DND-41 (cell line): ENCODE results near the gene ZBTB8OS.

Source experiments
- CTCF ChIP-seq: IDR thresholded peaks from 2 replicates; pipeline ENCODE4 v1.5.1; 2012; ENCODE audit warnings: borderline replicate concordance, low read length, moderate library complexity, mild to moderate bottlenecking; ENCODE audit not compliant: poor library complexity, severe bottlenecking; ENCODE audit errors: extremely low read depth
- EZH2 ChIP-seq: IDR thresholded peaks from 3 replicates; pipeline ENCODE4 v1.6.1; 2012; ENCODE audit warnings: borderline replicate concordance, low read depth, mild to moderate bottlenecking, moderate library complexity, low read length, inconsistent platforms; ENCODE audit not compliant: severe bottlenecking

- TF ChIP-seq CTCF (no peak), EZH2 (no peak)
Measured at GRCh38 chr1:32635508-32636277, 14.7 kb downstream of the ZBTB8OS start.
